ENCODE data around the gene COL2A1. TPM values are rescaled to one million over a fixed set of nuclear protein-coding genes. Genes with fewer than 3 reads are reported as not detected.

The COL2A1 gene
- total RNA-seq, 1 donor from 2014 or later: 86.4 TPM

DNA sequence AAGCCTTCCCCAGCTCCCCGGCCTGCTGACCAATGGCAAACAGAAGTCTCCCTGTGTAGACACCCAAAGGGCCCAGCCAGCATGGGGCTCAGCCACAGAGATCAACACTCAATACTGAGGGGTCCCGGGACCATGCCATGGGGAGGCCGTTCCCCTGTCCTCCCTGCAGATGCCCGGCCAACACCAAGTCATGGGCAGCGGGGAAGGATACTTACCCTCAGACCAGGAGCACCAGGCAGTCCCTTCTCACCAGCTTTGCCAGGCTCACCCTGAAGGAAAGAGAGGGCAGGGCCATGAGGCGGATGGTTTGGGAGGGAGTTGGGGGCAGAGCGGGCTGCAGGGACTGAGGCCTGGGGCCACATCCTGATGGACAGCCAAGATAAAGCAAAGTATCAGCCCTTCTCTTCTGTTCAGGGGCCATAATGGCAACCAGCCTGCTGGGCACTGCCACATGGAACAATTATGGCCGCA, 19.9 kb downstream of the COL2A1 start:
- H3K4me3 Mint-ChIP-seq: no peak overlapping the region
- no peaks in the 10 kb centered on the region for H3K27me3 Mint-ChIP-seq (ENCODE audit: low read depth)
- H3K4me1 Mint-ChIP-seq: peaks cover 20% of the 10 kb centered on the region
- H3K27ac Mint-ChIP-seq: no peak overlapping the region
- H3K9me3 Mint-ChIP-seq: no peaks in the 10 kb centered on the region
- no peak for DNase-seq (ENCODE audit: low spot score in 2 of 2, unreplicated experiment in 2 of 2)
- H3K36me3 Mint-ChIP-seq: peaks cover 3% of the 10 kb centered on the region
- TF ChIP-seq, protein P1, sequence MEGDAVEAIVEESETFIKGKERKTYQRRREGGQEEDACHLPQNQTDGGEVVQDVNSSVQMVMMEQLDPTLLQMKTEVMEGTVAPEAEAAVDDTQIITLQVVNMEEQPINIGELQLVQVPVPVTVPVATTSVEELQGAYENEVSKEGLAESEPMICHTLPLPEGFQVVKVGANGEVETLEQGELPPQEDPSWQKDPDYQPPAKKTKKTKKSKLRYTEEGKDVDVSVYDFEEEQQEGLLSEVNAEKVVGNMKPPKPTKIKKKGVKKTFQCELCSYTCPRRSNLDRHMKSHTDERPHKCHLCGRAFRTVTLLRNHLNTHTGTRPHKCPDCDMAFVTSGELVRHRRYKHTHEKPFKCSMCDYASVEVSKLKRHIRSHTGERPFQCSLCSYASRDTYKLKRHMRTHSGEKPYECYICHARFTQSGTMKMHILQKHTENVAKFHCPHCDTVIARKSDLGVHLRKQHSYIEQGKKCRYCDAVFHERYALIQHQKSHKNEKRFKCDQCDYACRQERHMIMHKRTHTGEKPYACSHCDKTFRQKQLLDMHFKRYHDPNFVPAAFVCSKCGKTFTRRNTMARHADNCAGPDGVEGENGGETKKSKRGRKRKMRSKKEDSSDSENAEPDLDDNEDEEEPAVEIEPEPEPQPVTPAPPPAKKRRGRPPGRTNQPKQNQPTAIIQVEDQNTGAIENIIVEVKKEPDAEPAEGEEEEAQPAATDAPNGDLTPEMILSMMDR (IDR thresholded peaks at IDR 0.05; ENCODE audit: unreplicated experiment): no peak

DNA sequence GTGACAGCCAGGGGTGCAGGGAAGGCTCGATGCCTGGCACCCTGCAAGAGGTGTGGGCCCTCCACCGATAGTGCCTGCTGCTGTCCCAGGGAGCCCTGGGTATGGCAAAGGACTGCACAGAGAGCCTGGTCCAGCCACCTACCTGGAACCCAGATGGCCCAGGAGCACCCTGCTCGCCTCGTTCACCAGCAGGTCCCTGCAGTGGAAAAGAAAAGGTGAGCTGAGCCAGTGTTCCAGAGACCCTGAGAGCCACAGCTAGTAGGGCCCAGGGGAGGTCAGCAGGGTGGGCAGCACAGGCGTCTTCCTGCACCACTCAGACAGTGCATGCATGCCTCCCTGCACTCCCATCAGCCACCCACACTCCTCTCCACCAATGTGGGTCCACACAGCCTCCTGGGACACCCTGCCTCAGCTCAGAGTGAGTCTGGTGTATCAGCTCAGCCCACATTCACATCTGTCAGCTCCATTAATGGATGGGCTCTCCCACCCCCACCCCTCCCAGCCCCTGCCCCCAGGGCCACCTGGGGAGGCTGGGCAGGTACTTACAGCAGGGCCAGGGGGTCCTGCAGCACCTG, 20.6 kb downstream of the COL2A1 start:
- Mint-ChIP-seq H3K4me3 (no peak overlapping the region), H3K4me1 (peaks cover 15% of the 10 kb centered on the region), H3K9me3 (no peaks in the 10 kb centered on the region), H3K27ac (no peak overlapping the region), H3K27me3 (ENCODE audit: low read depth) (no peaks in the 10 kb centered on the region), H3K36me3 (peaks cover 3% of the 10 kb centered on the region)
- no peak for DNase-seq (ENCODE audit: low spot score in 2 of 2, unreplicated experiment in 2 of 2)
- TF ChIP-seq, protein P1 (IDR thresholded peaks at IDR 0.05; ENCODE audit: unreplicated experiment): no peak

DNA sequence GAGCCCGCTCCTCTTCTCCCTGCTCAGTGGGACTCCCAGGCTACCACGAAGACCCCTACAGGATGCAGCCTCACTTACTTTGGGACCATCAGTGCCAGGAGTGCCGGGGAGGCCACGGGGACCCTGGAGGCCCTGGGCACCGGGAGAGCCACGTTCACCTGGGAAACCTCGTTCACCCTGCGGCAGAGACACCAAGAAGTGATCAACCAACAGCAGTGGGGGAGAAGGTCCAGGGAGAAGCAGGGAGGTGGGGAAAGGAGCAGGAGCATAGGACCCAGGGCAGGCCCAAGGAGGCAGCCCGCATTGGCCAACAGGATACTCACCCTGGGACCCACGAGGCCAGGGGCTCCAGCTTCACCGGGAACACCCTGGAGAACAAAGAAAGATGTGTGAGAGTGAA, 21.5 kb downstream of the COL2A1 start:
- H3K9me3 Mint-ChIP-seq: no peaks in the 10 kb centered on the region
- H3K4me3 Mint-ChIP-seq: no peak overlapping the region
- TF ChIP-seq, protein P1 (IDR thresholded peaks at IDR 0.05; ENCODE audit: unreplicated experiment): no peak
- DNase-seq (ENCODE audit: low spot score in 2 of 2, unreplicated experiment in 2 of 2): no peak
- H3K27ac Mint-ChIP-seq: no peak overlapping the region
- H3K4me1 Mint-ChIP-seq: peaks cover 6% of the 10 kb centered on the region
- H3K27me3 Mint-ChIP-seq (ENCODE audit: low read depth): no peaks in the 10 kb centered on the region
- peaks cover 3% of the 10 kb centered on the region for H3K36me3 Mint-ChIP-seq

DNA sequence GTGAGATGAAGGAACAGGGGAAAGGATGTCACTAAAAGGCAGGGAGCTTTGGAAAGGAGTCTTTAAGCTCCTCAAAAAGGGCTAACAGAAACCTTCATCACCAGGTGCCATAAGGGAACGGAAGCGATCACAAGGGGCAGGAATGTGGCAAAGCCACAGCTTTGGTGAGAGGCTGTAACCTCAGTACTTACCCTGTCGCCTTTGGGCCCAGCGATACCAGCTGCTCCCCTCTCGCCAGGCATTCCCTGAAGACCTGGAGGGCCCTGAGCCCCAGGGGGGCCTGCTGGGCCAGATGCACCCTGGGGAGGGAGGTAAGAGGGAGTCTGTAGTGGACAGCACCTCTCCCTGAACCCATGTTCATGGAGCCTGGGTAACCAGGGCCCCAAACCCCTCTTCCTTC, 22.0 kb downstream of the COL2A1 start:
- peaks cover 7% of the 10 kb centered on the region for H3K4me1 Mint-ChIP-seq
- no peak for DNase-seq (ENCODE audit: low spot score in 2 of 2, unreplicated experiment in 2 of 2)
- TF ChIP-seq, protein P1 (IDR thresholded peaks at IDR 0.05; ENCODE audit: unreplicated experiment): no peak
- H3K36me3 Mint-ChIP-seq: peaks cover 5% of the 10 kb centered on the region
- no peak overlapping the region for H3K4me3 Mint-ChIP-seq
- no peak overlapping the region for H3K27ac Mint-ChIP-seq
- no peaks in the 10 kb centered on the region for H3K27me3 Mint-ChIP-seq (ENCODE audit: low read depth)
- H3K9me3 Mint-ChIP-seq: no peaks in the 10 kb centered on the region

DNA sequence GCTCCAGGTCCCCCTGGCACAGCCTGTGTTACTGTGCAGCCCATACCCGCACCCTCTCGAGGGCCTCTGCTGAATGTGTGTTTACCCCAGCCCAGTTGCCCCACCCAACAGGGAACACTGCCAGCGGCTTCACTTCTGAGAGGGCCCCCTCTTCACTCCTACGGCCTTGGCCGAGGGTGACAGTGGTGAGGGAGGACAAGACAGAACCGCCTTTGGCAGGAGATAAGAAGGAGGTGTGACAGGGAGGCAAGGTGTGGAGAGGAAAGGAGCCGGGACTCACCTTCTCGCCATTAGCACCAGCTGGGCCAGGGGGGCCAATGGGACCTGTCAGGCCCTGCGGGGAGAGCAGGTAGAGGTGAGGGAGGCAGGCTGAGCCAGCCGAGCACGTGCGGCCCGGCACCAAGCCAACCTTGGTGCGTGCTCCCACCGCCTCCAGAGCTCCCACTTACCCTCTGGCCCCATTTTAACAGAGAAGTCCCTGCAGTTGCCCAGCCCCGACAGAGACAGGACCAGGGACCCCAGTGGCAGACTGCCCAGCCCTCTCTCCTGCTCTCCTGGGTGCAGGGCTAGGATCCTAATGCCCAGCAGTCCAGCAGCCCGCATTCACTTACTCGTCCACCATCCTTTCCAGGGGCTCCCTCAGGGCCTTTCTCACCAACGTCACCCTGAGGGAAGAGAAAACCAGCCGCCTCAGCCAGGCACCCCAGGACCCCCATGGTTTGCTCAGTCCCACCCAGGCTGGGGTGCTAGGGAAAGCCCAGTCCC, 22.6 kb downstream of the COL2A1 start:
- Mint-ChIP-seq H3K27ac (no peak overlapping the region), H3K4me3 (no peak overlapping the region), H3K27me3 (ENCODE audit: low read depth) (no peaks in the 10 kb centered on the region), H3K36me3 (peaks cover 5% of the 10 kb centered on the region), H3K4me1 (peaks cover 9% of the 10 kb centered on the region), H3K9me3 (no peaks in the 10 kb centered on the region)
- TF ChIP-seq, protein P1 (IDR thresholded peaks at IDR 0.05; ENCODE audit: unreplicated experiment): no peak
- DNase-seq (ENCODE audit: low spot score in 2 of 2, unreplicated experiment in 2 of 2): no peak
